NCI-H82 treated with DMSO at 0.1 percent for 48 hours (cell line): ENCODE measurements around the gene FAM117A.
"Not testable (repeated sequence)": the region's sequence is repeated elsewhere in the genome, so short reads cannot be mapped to it uniquely, and the experiment has no call there.

Experiments used
- DNase-seq: peaks from one replicate; lab custom pipeline; 2025; ENCODE audit not compliant: unreplicated experiment; lab: John Stamatoyannopoulos, UW

FAM117A gene

DNA sequence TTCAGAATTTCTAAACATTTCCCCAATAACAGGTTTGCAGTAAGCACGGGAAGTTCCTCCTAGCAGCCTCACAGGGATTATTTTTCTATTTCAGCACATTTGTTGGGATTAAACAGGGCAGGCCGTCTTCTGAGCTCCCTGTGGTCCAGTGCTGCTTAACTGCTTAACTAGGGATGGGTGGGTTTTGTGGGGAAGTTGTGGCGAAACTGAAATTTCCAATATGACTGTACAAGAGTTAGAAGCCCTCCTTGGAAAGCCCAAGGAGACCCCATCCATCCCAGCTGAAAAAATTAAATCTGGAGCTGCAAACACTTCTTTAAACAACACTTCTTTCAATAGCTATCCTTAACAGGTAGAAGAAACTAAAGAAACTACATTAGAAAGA is 22.2 kb downstream of the FAM117A start:
- peak; percentile 30 for DNase-seq

DNA sequence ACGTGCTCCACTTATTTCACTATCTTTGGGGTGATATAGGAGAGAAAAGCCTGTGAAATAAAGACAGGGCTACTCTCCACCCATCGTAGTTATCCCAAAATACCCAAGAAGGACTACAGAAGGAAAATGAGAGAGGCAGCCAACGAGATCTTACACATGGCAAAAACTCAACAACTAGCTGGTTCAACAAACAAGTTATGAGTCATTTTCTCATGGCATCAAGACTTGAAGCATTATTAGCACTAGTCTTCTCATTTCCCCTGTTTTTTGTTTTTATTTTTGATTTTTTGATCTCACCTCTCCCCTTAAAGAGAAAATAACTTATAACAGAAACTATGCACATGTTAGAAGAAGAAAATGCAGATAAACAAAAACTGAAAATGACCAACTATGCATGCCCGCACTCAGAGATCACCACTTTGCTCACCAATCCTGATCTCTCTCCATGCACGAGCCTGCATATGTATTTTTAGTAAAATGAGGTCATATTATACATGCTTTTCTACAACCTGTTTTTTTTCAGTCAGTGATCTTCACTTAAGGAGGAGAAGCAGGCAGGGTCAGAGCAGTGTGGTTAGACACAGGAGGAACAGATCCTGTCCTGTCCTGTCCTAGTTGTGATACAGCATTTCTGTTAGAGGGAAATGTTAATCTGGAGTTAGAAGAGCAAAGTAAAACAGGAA is 22.8 kb downstream of the FAM117A start:
- DNase-seq = no peak

DNA sequence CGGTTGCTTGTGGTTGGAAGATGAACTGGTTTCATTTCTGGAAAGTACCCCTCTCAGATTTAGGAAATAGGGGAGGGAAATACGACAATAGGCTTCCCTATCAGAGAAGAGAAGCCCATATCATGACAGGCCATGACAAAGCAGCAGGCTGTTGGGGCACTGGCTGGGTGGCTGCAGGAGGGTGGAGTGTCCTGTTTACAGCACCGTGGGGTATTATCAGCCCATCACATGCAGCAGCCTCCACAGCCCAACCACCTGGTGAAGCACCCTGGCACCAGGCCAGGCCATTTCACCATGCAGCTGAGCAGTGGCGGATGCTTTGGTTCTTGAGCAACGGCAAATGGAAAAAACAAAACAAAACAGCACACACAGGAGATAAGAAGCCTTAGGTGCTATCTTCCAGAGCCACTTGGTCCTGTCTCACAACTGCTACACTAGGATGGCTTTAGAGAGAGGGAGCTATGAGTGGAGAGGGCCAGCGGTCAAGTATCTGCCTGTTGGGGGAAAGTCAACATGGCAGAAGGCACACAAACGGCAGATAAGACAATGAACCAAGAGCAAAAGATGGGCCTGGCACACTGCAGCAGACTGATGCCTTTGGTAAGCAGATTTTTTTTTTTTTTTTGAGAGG is 24.2 kb downstream of the FAM117A start:
- DNase-seq = no peak

DNA sequence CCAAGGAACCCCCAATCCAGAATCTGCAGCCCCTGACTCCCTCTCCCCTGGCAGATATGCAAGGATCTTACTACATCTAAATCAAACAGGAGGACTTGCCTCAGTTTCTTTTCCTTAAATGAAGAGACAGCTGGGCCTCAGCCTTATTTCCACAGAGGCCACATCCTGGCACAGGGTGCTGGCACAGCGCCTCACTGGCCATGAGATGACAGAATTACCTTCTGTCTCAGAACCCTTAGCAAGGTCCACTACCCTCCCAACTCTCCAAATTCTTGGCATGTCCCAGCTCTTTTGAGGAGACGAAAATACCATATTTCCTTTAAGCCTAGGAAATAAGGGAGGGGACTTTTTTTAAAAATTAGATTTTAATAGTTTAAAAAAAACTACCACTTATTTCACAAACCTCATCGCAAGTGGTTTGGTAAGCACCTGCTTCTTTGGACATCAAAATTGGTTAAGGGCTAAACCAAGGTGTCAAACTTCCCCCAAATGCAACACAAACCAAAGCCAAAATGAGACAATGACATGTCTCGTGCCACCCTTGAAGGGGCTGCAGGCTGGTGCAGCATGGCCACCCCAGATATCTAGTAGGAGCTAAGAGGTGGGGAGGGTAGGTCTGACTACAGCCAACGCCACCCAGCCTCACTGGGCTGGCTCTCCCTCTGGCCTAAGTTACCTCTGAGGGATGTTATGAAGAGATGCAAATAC is 25.3 kb downstream of the FAM117A start:
- DNase-seq = no peak

DNA sequence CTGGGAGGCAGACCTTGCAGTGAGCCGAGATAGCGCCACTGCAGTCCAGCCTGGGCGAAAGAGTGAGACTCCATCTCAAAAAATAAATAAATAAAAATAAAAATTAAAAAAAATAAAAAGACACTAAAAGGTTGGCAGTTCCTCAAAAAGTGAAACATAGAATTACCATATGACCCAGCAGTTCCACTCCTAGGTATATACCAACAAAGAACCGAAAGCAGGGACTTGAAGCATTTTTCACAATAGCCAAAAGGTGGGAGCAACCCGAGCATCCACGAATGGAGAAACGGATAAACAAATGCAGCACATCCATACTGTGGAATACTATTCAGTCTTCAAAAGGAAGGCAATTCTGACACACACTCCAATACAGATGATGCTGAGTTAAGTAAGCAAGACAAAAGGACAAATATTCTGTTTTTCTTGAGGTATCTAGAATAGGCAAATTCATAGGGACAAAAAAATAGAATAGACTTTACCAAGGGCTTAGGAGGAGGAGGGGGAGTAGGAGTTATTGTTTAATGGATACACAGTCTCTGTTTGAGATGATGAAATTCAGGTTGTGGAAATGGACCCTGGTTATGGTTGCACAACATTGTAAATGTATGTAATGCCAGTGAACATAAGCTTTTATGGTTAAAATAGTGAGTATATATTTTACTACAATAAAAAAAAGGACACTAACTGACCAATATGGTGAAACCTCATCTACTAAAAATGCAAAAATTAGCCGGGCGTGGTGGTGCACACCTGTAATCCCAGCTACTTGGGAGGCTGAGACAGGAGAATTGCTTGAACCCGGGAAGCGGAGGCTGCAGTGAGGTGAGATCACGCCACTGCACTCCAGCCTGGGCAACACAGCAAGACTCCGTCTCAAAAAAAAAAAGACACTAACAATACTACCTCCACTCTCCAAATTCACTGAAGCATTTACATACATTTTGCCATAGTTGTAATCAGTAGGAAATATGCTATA is 29.1 kb downstream of the FAM117A start:
- no peak for DNase-seq

DNA sequence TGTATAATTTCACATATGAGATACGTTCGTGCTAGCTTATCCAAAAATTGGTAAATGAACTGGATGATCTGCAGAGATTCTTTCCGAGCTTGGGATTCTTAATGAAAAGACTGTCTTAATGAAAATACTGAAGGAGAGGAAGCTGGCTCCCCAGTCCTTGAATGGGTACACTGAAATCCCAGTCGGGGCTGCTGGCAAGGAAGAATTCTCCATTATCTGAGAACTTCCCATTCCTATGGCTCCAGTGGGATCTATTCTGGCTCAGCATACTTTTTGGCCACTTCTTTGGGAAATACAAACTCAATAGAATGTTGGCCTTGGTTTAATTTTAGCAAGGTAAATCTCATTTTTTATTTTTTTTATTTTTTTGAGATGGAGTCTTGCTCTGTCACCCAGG is 32.5 kb downstream of the FAM117A start:
- no peak for DNase-seq

DNA sequence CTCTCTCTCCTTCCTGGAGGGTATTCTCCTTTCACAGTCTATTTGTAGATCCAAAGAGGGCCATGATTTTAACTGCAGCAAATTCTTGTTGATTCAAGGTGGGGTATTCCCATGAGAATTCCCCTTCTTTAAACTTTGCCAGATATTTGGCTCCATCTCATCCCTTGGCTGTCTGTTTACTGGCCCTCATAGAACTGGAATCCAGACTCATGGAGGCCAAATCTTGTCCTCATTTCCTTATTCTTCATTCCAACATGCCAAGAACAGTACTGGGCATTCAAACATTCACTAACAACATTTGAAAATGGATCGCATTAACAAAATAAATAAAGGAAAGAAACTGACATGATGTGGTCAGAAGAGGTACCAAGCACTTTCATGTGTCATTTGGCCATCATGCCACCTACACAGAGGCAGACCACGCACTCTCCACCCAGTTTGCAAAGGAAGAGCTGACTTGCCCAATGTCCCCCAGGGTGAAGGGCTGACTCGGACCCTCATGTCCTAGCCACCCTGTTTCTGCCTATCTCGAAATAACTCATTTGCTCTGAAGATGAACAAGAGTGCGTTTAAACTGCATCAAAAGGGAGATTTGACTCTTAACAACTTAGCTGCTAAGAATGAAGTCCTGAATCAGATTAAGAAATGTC is 33.0 kb downstream of the FAM117A start:
- no peak for DNase-seq

DNA sequence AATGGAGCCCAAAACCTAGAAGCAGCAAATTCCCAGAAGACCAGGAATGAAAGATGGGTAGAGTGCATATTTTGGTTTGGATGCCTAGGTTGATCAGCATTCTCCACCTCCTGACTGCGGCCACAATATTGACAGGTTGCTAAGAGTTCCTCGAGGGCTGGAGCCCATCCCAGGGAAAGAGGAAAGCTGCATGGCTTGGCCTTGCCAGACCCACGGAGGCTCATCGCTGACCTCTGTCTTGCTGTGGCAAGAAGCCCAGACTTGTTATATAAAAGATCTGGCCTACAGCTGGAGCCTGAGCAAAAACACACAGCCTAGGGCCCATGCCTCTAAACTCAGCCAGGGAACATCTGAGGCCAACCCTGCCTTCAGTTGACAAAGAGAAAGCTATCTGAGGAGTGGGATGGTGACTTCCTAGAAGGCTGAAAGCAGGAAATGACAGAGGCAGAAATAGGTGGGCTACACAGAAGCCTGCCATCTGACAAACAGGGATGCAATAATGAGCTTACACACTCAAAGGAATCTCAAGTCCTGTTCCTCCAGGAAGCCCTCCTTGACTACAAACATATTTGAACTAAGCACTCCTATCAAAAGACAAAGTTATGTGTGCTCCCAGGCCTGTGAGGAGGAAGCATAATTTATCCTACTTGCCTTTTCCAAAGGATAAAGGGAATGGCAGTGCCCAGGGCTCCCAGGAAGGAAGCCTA is 33.7 kb downstream of the FAM117A start:
- DNase-seq = no peak

DNA sequence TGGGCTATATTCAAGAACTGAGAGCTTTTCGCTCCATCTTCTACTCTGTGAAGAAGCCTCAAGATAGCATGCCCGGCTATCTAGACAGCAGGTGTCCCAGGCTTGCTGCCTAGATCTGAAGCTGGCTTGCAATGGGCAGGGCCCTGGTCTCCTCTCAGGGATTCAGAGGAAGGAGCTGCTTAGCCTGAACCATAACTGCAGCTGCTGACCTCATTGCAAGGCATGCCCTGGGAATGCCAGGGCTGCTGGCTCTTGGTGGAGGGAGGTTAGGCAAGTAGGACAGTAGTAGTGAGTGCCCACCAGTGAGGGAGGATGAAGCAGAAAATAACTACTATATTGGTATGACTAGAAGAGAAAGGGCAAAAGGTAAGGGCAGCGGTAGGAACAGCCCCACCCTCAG is 34.9 kb downstream of the FAM117A start:
- no peak for DNase-seq

DNA sequence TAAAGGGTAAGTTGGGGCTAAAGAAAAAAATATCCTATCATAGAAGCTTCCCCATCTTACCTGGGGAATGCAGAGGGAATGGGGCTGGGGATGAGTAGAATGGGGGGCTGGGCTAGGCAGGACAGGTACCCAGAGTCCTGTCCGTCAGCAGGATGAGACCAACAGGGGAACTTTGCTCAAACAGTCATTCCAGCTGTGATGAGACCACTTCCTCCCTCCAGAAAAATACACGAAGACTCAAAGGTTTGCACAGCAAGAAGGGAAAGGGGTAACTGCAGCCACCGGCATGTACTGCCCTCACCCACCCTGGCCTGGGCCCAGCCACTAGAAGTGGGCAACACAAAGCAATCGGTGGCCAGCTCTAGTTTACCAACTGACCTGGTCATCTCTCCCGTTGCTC is 35.5 kb downstream of the FAM117A start:
- no peak for DNase-seq

DNA sequence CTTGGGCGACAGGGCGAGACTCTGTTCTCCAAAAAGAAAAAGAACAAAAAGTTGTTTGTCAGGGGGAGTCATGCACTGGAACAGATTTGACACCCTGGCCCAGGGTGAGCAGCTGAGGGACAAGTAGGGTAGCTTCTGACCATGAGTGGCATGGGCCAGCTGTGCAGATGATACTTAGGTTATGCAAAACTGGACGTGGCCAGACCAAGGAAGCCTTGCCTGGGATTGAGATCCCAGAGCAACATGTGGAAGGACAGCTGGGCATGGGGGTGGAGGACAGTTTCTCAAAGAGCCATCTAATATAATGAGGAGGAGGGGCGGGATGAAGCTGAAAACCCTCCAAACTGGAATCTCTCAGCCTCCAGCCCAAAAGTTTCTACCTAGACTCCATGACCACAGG is 36.6 kb downstream of the FAM117A start:
- DNase-seq = no peak

DNA sequence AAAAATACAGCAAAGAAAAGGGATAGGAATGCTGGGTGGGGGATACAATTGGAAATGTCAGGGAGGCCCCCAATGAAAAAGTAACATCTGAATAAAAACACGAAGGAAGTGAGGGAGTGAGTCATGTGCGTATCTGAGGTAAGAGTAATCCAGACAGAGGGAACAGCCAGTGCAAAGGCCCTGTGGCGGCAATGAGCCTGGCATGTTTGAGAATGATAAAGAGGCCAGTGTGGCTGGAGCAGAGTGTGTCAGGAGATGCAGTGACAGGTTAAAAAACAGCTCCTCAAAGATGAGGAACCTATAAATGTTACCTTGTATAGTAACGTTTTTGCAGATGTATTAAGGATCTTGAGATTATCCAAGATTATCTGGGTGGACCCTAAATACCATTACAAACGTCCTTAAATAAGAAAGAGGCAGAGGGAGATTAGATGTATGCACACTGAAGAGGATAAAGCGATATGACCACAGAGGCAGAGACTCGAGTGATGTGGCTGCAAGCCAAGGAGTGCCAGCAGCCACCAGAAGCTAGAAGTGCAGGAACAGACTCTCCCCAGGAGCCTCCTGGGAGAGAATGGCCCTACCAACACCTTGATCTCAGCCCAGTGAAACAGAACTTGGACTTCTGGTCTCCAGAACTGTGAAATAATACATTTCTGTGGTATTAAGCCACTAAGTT is 38.3 kb downstream of the FAM117A start:
- DNase-seq = no peak

DNA sequence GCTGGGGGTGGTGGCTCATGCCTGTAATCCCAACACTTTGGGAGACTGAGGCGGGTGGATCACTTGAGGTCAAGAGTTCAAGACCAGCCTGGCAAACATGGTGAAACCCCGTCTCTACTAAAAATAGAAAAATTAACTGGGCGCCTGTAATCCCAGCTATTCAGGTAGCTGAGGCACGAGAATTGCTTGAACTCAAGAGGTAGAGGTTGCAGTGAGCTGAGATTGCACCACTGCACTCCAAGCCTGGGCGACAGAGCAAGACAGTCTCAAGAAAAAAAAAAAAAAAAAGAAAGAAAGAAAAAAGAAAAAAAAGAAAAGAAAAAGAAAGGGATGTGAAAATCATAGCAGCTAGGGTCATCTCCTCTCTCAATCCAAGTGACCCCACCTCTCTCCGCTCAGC is 39.4 kb downstream of the FAM117A start:
- not testable (repeated sequence) for DNase-seq

DNA sequence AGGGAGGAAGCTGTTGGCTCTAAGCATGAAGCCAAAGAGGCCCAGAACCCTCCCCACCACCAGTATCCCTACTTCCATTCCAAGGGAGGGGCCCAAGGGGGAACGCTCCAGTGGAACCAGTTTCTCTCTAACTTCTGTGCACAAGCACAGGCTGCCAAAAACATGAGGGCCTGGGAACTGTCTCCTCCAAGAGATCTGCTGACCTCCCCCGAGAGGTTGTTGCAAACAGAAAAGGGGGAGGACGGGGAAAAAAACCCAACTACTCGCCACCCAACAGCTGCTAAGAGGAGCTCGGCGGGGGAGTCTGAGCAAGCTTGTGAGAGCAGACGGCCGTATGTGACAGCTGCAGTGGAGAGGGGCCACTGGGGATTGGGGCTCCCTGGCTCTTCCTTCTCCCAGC is 40.5 kb downstream of the FAM117A start:
- peak; percentile 27 for DNase-seq

DNA sequence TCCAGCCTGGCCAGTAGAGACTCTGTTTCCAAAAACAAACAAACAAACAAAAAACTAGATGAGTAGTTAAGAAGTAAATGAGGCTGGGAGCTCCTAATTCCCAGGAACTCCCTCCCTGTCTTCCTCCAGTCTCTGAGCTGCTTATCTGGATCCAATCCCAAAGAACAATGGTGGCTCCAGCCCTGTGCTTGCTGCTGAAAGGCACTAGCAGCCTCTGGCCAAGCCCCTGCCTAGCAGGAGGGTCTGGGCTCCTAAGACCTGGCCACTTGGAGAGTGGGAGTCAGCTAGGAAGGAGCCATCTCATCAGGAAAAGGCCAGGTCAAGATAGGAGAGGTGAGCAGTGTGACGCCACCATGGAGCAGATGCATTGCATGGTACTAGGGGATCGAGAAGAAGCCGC is 41.9 kb downstream of the FAM117A start:
- no peak for DNase-seq

DNA sequence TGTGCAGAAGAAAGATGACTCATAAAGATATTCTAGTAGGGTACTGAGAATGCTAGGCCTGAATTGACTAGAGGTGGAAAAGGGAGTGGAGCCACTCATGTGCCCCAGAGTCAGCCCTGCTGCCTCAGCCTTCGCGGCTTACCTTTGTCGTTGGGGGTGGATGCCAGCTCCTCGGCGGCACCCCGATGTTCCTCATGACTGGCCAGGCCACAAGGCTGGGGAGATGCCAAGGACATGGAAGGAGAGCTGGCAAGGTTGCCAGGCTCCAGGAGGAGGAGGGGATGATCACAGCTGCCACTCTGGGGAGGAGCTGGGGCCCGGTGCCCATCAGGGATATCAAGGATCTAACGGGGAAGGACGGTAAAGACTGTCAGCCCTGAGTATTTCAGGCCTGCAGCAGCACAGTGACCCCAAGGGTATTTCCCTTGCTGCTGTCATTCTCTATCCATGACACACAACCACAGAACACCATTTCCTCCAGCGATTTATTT is 46.5 kb downstream of the FAM117A start:
- no peak for DNase-seq

DNA sequence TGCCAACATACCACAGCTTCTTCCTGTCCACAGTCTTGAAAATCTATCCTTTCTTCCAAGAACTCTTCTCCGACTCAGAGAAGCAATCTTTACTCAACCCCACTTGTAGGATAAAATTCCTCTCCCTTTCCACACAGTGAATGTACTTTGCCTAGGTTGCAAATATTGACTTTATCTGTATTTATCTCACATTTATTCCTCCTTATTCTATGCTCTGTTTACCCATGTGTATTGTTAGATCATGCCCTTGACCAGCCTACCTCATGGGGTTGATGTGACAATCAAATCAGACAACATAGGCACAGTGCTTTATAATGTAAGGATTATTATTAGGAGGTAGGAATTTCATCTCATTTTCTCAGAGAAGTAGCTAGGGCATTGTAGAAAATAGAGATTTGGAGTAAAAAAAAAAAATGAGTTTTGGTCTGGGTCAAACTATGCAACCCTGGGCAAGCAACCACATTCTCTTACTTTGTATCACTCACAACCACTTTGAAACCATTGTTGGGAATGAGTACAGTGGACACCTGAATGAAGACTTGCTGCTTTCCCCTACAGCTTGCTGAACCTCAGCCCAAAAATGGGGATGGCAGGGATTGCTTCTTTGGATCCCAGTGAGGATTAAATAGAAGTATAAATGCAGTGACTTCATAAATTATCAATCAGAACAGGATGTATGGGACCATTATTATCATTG is 47.1 kb downstream of the FAM117A start:
- DNase-seq = no peak

DNA sequence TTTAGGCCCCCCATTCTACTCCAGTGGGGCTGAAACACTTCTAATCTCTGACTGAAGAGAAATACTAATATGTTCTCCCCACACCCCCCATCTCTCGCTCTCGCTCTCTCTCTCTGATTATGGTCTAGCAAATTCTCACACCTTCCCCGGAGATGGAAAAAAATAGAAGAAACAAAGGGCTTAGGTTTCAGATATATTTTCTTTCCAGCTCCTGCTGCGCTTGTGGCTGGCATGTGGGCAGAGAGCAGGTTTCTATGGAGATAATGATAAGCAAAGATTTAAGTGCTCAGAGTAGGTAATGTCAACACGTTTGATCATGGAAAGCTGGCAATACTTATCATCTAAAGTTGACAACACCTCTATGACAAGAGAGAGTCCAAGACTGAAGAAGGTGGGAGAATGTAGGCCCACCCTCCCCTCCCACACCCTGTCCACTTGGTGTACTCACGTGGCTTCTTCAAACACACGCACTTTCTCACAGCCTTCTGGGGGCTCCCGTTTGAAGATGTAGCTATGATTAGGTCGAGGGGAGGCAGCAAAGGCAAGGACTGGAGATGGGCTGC is 48.1 kb downstream of the FAM117A start:
- DNase-seq = no peak

DNA sequence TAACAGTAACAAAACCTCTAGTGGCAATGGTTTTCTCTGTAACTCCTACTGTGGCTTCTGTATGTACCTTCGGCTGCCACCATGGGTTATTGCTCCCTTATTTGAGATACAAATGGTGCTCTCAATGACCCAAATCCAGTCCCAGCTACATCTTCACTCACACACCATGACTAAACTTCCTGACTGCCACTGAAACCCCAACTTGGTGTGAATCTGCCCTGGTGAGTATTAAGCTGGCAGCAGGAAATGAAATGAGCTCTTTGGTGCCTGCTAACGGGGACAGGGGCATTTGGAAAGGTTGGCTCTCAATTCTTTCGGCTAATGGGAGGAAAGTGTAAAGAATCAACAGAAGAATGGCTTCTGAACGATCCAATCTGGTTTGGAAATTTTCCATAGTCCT is 48.7 kb downstream of the FAM117A start:
- no peak for DNase-seq
